Suppressor macrophage treated with lipopolysaccharide for 1 hour (primary cell): Measurements from ENCODE around the gene CHMP1A.
A peak's percentile ranks its signal among the peaks of the same experiment; 100 is the strongest.
"Not testable (repeated sequence)": the region's sequence is repeated elsewhere in the genome, so short reads cannot be mapped to it uniquely, and the experiment has no call there.

Experiments used
- DNase-seq, 3 donors: peaks; one replicate each; pipeline ENCODE4 v3.0.0-alpha.2; 2020 to 2022

The CHMP1A gene

GRCh38 chr16:89658221-89658879 is 842 bp upstream of the CHMP1A start:
- peak; percentile 16 to 35 (median 19) for DNase-seq

DNA sequence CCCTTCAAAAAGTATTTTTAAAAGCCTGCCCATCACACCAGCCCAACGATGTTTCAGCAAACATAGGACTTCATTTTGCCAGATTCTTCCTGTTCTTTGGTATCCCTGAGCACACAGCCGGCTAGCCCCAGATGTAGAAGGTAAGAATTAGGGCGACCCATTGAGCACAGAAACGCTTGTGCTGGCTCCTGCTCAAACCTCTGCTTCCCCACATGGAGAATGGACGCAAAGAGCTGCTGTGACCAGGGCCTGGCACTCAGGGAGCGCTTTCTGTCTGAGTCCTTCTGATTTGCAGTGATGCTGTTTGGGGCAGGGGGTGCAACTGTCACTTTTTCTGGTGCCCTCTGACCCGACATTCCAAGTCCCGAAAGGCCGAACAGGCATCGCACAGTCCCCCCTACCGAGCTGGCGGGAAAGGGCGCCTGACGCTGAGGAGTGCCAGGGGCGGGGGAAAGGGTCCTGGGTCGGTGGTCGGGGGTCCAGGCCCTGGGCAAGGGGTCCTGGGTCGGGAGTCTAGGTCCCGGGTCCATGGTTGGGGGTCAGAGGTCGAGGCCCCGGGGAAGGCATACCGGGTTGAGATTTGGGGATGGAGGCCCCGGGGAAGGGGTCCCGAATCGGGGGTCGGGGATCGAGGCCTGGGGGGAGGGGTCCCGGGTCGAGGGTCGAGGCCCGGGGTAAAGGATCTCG is 930 bp downstream of the CHMP1A start:
- no peak for DNase-seq

DNA sequence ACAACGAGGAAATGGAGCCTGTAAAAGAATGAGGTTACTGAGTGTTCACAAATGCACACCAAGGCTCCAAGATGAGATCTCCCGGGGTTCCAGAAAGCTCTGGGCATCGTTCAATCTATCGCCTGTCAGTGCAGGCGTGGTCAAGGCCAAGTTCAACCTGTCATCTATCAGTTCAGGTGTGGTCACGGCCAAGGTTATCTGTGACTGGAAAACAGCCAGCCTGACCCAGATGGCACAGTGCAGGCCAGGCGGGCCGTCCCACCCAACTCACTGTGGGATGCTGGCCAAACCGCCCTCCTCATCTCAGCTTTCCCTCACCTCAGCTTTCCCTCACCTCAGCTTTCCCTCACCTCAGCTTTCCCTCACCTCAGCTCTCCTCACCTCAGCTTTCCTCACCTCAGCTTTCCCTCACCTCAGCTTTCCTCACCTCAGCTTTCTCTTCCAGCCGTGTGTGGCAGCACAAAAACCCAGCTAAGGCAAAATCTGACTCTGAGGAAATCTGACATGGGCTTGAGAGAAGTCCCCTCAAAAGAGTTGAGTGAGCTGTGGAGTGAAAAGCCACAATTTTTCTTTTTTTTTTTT is 2.4 kb downstream of the CHMP1A start:
- no peak for DNase-seq

DNA sequence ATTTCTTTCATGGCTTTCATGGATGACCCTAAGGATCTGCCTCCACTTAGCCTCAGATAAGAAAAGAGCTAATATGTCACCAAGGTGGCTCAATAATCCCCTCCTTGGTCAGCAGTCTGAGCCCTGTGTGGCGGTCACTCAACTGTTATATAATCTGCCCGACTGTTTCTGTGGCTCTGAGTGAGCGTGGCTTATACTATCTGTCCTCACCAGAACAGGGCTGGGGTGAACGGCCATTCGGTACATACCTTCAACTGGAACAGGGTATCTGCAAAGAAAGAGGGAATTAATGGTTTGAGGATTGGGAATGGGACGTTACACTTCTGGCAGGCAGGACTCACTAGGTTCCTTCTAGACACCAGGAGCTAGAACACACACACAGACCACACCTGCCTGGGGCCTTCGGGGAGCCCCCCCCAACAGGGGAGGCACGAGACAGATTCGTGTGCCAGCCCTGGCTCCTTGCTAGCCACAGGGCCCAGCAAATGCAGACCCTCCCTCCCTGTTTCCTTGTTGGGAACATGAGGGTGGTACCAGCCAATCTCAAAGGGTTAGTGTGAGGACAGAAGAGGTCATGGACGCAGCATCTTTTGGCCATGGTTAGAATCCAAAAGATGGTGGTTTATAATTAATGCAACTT is 3.7 kb downstream of the CHMP1A start:
- DNase-seq, result no peak

- DNase-seq, result no peak
Observed at GRCh38 chr16:89651584-89651983, 5.9 kb downstream of the CHMP1A start.

DNA sequence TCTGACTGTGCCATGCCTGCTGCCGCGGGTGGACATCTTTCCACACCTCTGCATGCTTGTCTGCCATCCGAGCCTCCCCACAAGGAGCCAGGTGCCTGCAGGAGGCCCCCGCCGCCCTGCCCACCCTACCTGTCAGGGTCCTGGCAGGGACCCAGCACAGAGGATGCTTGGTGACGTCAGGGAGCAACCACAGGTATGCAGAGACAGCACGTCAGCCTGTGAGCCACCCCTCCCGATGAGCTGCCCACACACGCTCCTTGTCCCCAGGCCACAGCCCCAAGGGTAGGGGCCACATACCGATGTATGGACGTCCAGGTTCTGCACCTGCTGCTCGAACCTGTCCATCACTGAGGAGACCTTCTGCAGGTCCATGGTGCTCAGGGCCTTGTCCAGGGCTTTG is 10.6 kb downstream of the CHMP1A start:
- no peak for DNase-seq

DNA sequence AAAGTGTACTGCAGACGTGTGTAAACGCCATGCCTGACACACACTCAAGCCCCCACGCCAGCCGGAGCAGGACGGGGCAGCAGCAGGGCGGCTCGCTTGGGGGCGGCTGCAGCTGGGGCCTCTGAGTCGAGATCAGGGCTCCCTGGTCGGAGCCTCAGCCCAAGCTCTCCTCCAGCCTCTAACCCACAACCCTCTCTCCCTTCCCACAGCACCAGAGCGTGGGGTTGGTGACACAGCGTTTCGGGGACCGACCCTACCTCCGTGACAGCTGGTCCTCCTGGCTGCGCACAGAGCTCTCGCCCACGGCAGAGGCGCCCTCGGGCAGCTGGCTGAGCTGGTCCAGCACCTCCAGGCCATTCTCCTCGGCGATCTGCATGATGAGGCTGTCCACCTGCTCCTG is 11.2 kb downstream of the CHMP1A start:
- DNase-seq, result no peak

GRCh38 chr16:89645122-89645521 is 12.4 kb downstream of the CHMP1A start:
- DNase-seq, result no peak

DNA sequence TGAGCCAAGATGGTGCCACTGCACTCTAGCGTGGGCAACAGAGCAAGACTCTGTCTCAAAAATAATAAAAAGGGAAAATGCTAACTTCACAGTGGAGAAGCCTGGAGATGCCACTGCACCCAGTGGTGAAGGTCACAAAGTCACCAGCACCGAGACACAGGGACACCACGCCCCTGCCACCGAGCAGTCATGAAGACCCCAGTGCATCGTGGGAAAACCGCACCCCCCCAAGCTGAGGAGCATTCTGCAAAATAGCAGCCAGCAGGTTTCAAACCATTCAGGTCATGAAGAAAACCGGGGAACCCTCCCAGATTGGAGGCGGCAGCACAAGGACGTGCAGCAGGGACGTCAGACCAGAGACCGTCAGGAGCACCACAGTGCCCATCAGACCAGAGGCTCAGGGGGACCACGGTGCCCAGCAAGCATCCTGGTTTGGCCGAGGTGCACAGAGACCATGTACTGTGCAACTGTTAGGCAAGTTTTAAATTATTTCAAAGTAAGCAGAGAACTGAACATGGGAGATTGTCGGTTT is 13.7 kb downstream of the CHMP1A start:
- DNase-seq, result no peak

- DNase-seq, result no peak
Observed at GRCh38 chr16:89642574-89642973, 14.9 kb downstream of the CHMP1A start.

GRCh38 chr16:89641458-89642119 is 15.9 kb downstream of the CHMP1A start:
- no peak for DNase-seq

DNA sequence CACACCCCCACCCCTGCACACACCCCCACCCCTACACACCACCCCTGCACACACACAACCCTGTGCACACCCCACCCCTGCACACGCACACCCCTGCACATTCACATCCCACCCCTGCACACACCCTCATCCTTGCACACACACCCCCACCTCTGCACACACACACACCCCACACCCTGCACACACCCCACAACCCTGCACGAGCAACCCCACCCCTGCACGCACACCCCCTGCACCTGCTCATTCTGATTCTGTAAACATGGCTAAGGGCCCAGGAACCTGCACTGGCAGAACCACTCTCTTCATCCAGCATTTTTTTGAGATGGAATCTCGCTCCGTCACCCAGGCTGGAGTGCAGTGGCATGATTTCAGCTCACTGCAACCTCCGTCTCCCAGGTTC is 18.1 kb downstream of the CHMP1A start:
- DNase-seq, result no peak

DNA sequence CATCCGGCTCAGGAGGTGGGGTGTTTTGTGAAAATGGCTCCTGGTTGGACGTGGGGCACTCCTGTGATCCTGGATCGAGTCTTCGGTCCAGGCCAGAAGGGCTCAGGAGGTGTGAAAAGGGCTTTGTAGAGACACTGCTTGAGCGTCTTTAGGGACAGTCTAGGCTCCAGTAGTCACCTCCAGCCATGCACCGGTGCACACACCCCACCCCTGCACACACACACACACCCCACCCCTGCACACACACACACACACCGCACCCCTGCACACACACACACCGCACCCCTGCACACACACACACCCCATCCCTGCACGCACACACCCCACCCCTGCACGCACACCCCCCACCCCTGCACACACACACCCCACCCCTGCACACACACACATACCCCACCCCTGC is 19.1 kb downstream of the CHMP1A start:
- DNase-seq, result no peak

DNA sequence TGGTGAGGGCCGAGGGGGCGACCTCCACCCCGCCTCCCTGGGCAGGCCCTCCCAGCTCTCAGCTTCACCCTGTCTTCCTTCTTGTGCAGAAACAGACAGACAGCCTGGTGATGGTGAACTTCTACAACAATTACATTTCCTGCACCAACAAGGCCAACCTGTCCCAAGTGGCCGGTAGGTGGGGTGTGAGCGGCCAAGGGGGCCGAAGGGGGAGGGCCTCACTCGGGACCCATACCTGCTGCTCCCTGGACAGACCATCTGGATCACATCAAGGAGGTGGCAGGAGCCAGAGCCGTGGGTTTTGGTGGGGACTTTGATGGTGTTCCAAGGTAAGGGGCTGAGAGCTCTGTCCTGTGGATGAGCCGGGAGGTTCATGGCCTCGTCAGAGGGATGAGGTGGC is 20.1 kb downstream of the CHMP1A start:
- DNase-seq, result no peak

GRCh38 chr16:89636663-89637062 is 20.8 kb downstream of the CHMP1A start:
- no peak for DNase-seq

DNA sequence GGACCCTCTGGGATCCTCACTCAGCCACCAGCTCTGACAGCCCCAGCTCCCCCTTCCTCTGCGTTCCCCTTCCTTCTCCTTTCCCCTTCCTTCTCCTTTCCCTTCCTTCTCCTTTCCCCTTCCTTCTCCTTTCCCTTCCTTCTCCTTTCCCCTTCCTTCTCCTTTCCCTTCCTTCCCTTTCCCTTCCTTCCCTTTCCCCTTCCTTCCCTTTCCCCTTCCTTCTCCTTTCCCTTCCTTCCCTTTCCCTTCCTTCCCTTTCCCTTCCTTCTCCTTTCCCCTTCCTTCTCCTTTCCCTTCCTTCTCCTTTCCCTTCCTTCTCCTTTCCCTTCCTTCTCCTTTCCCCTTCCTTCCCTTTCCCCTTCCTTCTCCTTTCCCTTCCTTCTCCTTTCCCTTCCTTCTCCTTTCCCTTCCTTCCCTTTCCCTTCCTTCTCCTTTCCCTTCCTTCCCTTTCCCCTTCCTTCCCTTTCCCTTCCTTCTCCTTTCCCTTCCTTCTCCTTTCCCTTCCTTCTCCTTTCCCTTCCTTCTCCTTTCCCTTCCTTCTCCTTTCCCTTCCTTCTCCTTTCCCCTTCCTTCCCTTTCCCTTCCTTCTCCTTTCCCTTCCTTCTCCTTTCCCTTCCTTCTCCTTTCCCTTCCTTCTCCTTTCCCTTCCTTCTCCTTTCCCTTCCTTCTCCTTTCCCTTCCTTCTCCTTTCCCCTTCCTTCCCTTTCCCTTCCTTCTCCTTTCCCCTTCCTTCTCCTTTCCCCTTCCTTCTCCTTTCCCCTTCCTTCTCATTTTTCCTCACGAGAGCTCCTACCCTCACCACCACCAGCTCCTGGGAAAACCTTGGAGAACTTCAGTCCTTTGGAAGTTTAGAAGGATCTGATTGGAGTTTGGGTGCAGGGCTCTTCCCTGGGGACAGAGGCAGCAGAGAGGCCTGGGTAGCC is 22.8 kb downstream of the CHMP1A start:
- not testable (repeated sequence) for DNase-seq

- no peak for DNase-seq
Observed at GRCh38 chr16:89633064-89633631, 24.4 kb downstream of the CHMP1A start.

GRCh38 chr16:89629827-89630610 is 27.5 kb downstream of the CHMP1A start:
- no peak for DNase-seq

- DNase-seq, result no peak
Observed at GRCh38 chr16:89624777-89625761, 32.4 kb downstream of the CHMP1A start.
